ENCODE results near the gene SLX4IP.

Gene SLX4IP

GRCh38 chr20:10430704-10431103 lies 4.4 kb upstream of the SLX4IP start:
- Histone ChIP-seq H3K79me1 (ENCODE audit: low read length) (peaks cover 19% of the 10 kb centered on the region), H3K9ac (ENCODE audit: low read length) (no peak overlapping the region), H2BK5ac (ENCODE audit: low read length) (no peak overlapping the region), H3K36me3 (ENCODE audit: control insufficient read depth, insufficient read depth, low read length) (no peaks in the 10 kb centered on the region), H3K18ac (ENCODE audit: low read length) (no peak overlapping the region), H3K4ac (ENCODE audit: low read depth, low read length) (no peak overlapping the region), H3K56ac (ENCODE audit: low read length) (no peak overlapping the region), H4K5ac (ENCODE audit: low read length) (no peak overlapping the region), H3K23ac (ENCODE audit: low read length) (no peak overlapping the region), H3K27me3 (ENCODE audit: insufficient read depth, low read length, poor library complexity) (no peaks in the 10 kb centered on the region), H2AK5ac (ENCODE audit: low read length) (no peak overlapping the region), H2BK15ac (replicated peaks; ENCODE audit: low read depth) (no peak overlapping the region), H3K4me2 (ENCODE audit: low read length) (no peak overlapping the region), H3K4me3 (ENCODE audit: low read length) (no peak overlapping the region), H2BK120ac (ENCODE audit: low read depth, low read length) (no peak overlapping the region), H3K27ac (ENCODE audit: low read depth, low read length) (no peak overlapping the region), H4K8ac (ENCODE audit: low read depth, low read length) (no peak overlapping the region), H3K79me2 (ENCODE audit: control insufficient read depth, insufficient read depth, low read length) (peaks cover 27% of the 10 kb centered on the region), H3K4me1 (ENCODE audit: control insufficient read depth, low read depth, low read length) (no peaks in the 10 kb centered on the region)
- DNase-seq: no peak
- WGBS (ENCODE audit: extremely low coverage, insufficient coverage, low lambda C conversion rate): no CpG with 5 or more reads among the region's 5 CpGs

GRCh38 chr20:10432079-10432478 lies 3.0 kb upstream of the SLX4IP start:
- DNase-seq: no peak
- Histone ChIP-seq H3K27me3 (ENCODE audit: insufficient read depth, low read length, poor library complexity) (no peaks in the 10 kb centered on the region), H3K9ac (ENCODE audit: low read length) (no peak overlapping the region), H3K56ac (ENCODE audit: low read length) (peak overlapping the region; percentile 26), H3K4me1 (ENCODE audit: control insufficient read depth, low read depth, low read length) (no peaks in the 10 kb centered on the region), H2AK5ac (ENCODE audit: low read length) (no peak overlapping the region), H3K79me2 (ENCODE audit: control insufficient read depth, insufficient read depth, low read length) (peaks cover 25% of the 10 kb centered on the region), H3K4me2 (ENCODE audit: low read length) (no peak overlapping the region), H2BK5ac (ENCODE audit: low read length) (no peak overlapping the region), H3K4me3 (ENCODE audit: low read length) (no peak overlapping the region), H2BK15ac (replicated peaks; ENCODE audit: low read depth) (no peak overlapping the region), H3K23ac (ENCODE audit: low read length) (no peak overlapping the region), H4K5ac (ENCODE audit: low read length) (no peak overlapping the region), H3K79me1 (ENCODE audit: low read length) (peaks cover 16% of the 10 kb centered on the region), H2BK120ac (ENCODE audit: low read depth, low read length) (no peak overlapping the region), H4K8ac (ENCODE audit: low read depth, low read length) (no peak overlapping the region), H3K27ac (ENCODE audit: low read depth, low read length) (no peak overlapping the region), H3K4ac (ENCODE audit: low read depth, low read length) (no peak overlapping the region), H3K36me3 (ENCODE audit: control insufficient read depth, insufficient read depth, low read length) (no peaks in the 10 kb centered on the region), H3K18ac (ENCODE audit: low read length) (no peak overlapping the region)
- no CpG with 5 or more reads among the region's 1 CpG for WGBS (ENCODE audit: extremely low coverage, insufficient coverage, low lambda C conversion rate)

- Histone ChIP-seq H2AK5ac (ENCODE audit: low read length) (peak overlapping the region; percentile 67), H3K79me2 (ENCODE audit: control insufficient read depth, insufficient read depth, low read length) (peaks cover 25% of the 10 kb centered on the region), H3K27ac (ENCODE audit: low read depth, low read length) (no peak overlapping the region), H3K36me3 (ENCODE audit: control insufficient read depth, insufficient read depth, low read length) (no peaks in the 10 kb centered on the region), H3K79me1 (ENCODE audit: low read length) (peaks cover 16% of the 10 kb centered on the region), H4K5ac (ENCODE audit: low read length) (no peak overlapping the region), H3K4me1 (ENCODE audit: control insufficient read depth, low read depth, low read length) (no peaks in the 10 kb centered on the region), H3K23ac (ENCODE audit: low read length) (peak overlapping the region; percentile 90), H3K9ac (ENCODE audit: low read length) (peak overlapping the region; percentile 98), H3K27me3 (ENCODE audit: insufficient read depth, low read length, poor library complexity) (no peaks in the 10 kb centered on the region), H3K56ac (ENCODE audit: low read length) (peak overlapping the region; percentile 98), H2BK5ac (ENCODE audit: low read length) (peak overlapping the region; percentile 84), H4K8ac (ENCODE audit: low read depth, low read length) (no peak overlapping the region), H2BK15ac (replicated peaks; ENCODE audit: low read depth) (no peak overlapping the region), H3K4me3 (ENCODE audit: low read length) (peak overlapping the region; percentile 90), H3K4me2 (ENCODE audit: low read length) (peak overlapping the region; percentile 76), H3K18ac (ENCODE audit: low read length) (peak overlapping the region; percentile 16), H2BK120ac (ENCODE audit: low read depth, low read length) (no peak overlapping the region), H3K4ac (ENCODE audit: low read depth, low read length) (peak overlapping the region; percentile 82)
- no CpG with 5 or more reads among the region's 30 CpGs for whole genome bisulfite sequencing (ENCODE audit: extremely low coverage, insufficient coverage, low lambda C conversion rate)
- DNase-seq: no peak
These were observed 2.0 kb upstream of the SLX4IP start for GRCh38 chr20:10433014-10433622.

- peak within 1 kb of the TSS; percentile 98 for H3K9ac ChIP-seq (ENCODE audit: low read length)
- H2BK120ac ChIP-seq (ENCODE audit: low read depth, low read length): no peak within 1 kb of the TSS
- peak within 1 kb of the TSS; percentile 84 for H2BK5ac ChIP-seq (ENCODE audit: low read length)
- peak within 1 kb of the TSS; percentile 98 for H3K56ac ChIP-seq (ENCODE audit: low read length)
- no peak within 1 kb of the TSS for H2BK15ac ChIP-seq (replicated peaks; ENCODE audit: low read depth)
- peak within 1 kb of the TSS; percentile 90 for H3K4me3 ChIP-seq (ENCODE audit: low read length)
- H3K4me1 ChIP-seq (ENCODE audit: control insufficient read depth, low read depth, low read length): no peaks in the 10 kb centered on the region
- peaks cover 16% of the 10 kb centered on the region for H3K79me1 ChIP-seq (ENCODE audit: low read length)
- peak within 1 kb of the TSS; percentile 67 for H2AK5ac ChIP-seq (ENCODE audit: low read length)
- peak within 1 kb of the TSS; percentile 82 for H3K4ac ChIP-seq (ENCODE audit: low read depth, low read length)
- H4K8ac ChIP-seq (ENCODE audit: low read depth, low read length): no peak within 1 kb of the TSS
- no peaks in the 10 kb centered on the region for H3K36me3 ChIP-seq (ENCODE audit: control insufficient read depth, insufficient read depth, low read length)
- peak within 1 kb of the TSS; percentile 71 for H3K18ac ChIP-seq (ENCODE audit: low read length)
- no peaks in the 10 kb centered on the region for H3K27me3 ChIP-seq (ENCODE audit: insufficient read depth, low read length, poor library complexity)
- H4K5ac ChIP-seq (ENCODE audit: low read length): no peak within 1 kb of the TSS
- peak within 1 kb of the TSS; percentile 90 for H3K27ac ChIP-seq (ENCODE audit: low read depth, low read length)
- peaks cover 25% of the 10 kb centered on the region for H3K79me2 ChIP-seq (ENCODE audit: control insufficient read depth, insufficient read depth, low read length)
- peak within 1 kb of the TSS; percentile 76 for H3K4me2 ChIP-seq (ENCODE audit: low read length)
- peak within 1 kb of the TSS; percentile 90 for H3K23ac ChIP-seq (ENCODE audit: low read length)
- WGBS (ENCODE audit: extremely low coverage, insufficient coverage, low lambda C conversion rate): no CpG with 5 or more reads among the region's 73 CpGs
- DNase-seq: peak; percentile 95
These were observed 1.3 kb upstream of the SLX4IP start, which contains the start of gene MKKS for GRCh38 chr20:10433623-10434466. MKKS (minus strand) TSS chr20:10434222; CDS start chr20:10413514, 20,708 bp downstream.

GRCh38 chr20:10434467-10434831 lies 656 bp upstream of the SLX4IP start:
- no CpG with 5 or more reads among the region's 17 CpGs for WGBS (ENCODE audit: extremely low coverage, insufficient coverage, low lambda C conversion rate)
- no peaks in the 10 kb centered on the region for H3K27me3 ChIP-seq (ENCODE audit: insufficient read depth, low read length, poor library complexity)

More at GRCh38 chr20:10434467-10434831, 656 bp upstream of the SLX4IP start:
- H4K8ac ChIP-seq (ENCODE audit: low read depth, low read length): no peak overlapping the region
- DNase-seq: peak; percentile 100
- H2BK15ac ChIP-seq (replicated peaks; ENCODE audit: low read depth): no peak overlapping the region
- no peak overlapping the region for H4K5ac ChIP-seq (ENCODE audit: low read length)
- H3K4me1 ChIP-seq (ENCODE audit: control insufficient read depth, low read depth, low read length): no peaks in the 10 kb centered on the region
- no peak overlapping the region for H2BK120ac ChIP-seq (ENCODE audit: low read depth, low read length)
- H3K79me1 ChIP-seq (ENCODE audit: low read length): peaks cover 14% of the 10 kb centered on the region
- H2AK5ac ChIP-seq (ENCODE audit: low read length): no peak overlapping the region
- peak overlapping the region; percentile 78 for H3K56ac ChIP-seq (ENCODE audit: low read length)
- H3K4me3 ChIP-seq (ENCODE audit: low read length): peak overlapping the region; percentile 64
- peak overlapping the region; percentile 42 for H3K4me2 ChIP-seq (ENCODE audit: low read length)
- H2BK5ac ChIP-seq (ENCODE audit: low read length): no peak overlapping the region
- H3K4ac ChIP-seq (ENCODE audit: low read depth, low read length): no peak overlapping the region
- peaks cover 19% of the 10 kb centered on the region for H3K79me2 ChIP-seq (ENCODE audit: control insufficient read depth, insufficient read depth, low read length)
- H3K23ac ChIP-seq (ENCODE audit: low read length): no peak overlapping the region
- peak overlapping the region; percentile 85 for H3K9ac ChIP-seq (ENCODE audit: low read length)
- H3K18ac ChIP-seq (ENCODE audit: low read length): no peak overlapping the region
- H3K36me3 ChIP-seq (ENCODE audit: control insufficient read depth, insufficient read depth, low read length): no peaks in the 10 kb centered on the region
- H3K27ac ChIP-seq (ENCODE audit: low read depth, low read length): no peak overlapping the region
